Coronary artery (tissue), 2 donors: ENCODE measurements around the gene TNFRSF1B.

Experiments
- DNase-seq: peaks from one replicate; pipeline ENCODE4 v3.0.0-alpha.2; 2017; ENCODE audit warnings: low spot score
- H3K27ac ChIP-seq, 2 donors: fragments of 200-600 bp; sonication (generic); one replicate each; pipeline ENCODE4 v1.5.1; 2016 to 2019
- H3K4me3 ChIP-seq: fragments of 200-600 bp; sonication (generic); 2 replicates; pipeline ENCODE4 v1.5.1; 2016; ENCODE audit warnings: mild to moderate bottlenecking, moderate library complexity
- CTCF ChIP-seq: fragments of 200-600 bp; sonication (generic); IDR thresholded peaks from one replicate; pipeline ENCODE4 v1.5.1; 2019; ENCODE audit warnings: antibody characterized with exemption

The TNFRSF1B gene

DNA sequence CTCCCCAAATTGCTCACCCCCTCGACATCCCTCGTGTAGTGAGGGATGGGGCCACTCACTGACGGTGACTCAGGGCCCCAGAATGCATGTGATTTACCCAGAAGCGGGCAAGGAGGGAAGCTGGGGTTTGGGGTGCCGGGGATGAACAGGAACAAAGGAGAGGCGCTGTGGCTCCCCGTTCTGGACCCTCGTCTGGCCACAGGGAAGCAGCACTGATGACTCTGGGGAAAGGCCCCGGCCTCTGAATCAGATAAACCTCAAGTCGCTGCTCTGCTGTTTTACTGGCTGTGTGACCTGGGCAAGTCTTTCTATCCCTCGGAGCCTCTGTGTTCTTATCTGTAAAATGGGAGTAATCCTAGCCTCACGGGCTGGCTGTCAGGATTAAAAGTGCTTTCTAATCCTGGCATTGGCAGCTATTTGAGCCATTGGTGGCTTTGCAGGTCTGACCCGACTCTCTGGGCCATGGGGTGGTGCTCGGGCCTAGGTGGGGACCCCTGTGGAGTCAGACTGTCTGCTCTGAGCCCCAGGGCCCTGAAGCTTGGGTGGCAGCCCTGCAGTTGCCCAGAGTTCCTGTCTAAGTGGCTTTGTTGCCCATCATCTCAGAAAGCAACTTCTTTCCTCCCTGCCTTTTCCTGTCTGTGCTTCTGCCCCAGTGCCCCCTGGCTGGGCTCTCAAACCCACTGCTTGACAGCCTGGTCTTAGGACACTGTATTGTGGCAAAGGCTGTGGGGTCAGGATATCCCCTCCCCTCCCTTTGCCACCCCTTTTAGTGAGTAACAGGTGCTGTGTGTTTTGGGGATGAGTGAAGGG lies 5.5 kb downstream of the TNFRSF1B start:
- TF ChIP-seq CTCF: no peak
- no peak for DNase-seq
- H3K4me3 ChIP-seq: no peak overlapping the region
- peak overlapping the region in 1 of 2 donors; percentile 76 for H3K27ac ChIP-seq

GRCh38 chr1:12173041-12173509 lies 6.3 kb downstream of the TNFRSF1B start:
- Histone ChIP-seq H3K4me3 (no peak overlapping the region), H3K27ac (peak overlapping the region; percentile 18 to 76)

GRCh38 chr1:12173631-12174121 lies 6.9 kb downstream of the TNFRSF1B start:
- TF ChIP-seq CTCF: no peak

More at GRCh38 chr1:12173041-12173509, 6.3 kb downstream of the TNFRSF1B start:
- DNase-seq: no peak
- no peak for TF ChIP-seq CTCF

GRCh38 chr1:12174924-12175810 lies 8.4 kb downstream of the TNFRSF1B start:
- TF ChIP-seq CTCF: no peak
- DNase-seq: no peak
- H3K27ac ChIP-seq: peak overlapping the region in 1 of 2 donors; percentile 75
- no peak overlapping the region for H3K4me3 ChIP-seq

More at GRCh38 chr1:12173631-12174121, 6.9 kb downstream of the TNFRSF1B start:
- H3K27ac ChIP-seq: peak overlapping the region; percentile 18 to 76
- no peak for DNase-seq
- H3K4me3 ChIP-seq: no peak overlapping the region

DNA sequence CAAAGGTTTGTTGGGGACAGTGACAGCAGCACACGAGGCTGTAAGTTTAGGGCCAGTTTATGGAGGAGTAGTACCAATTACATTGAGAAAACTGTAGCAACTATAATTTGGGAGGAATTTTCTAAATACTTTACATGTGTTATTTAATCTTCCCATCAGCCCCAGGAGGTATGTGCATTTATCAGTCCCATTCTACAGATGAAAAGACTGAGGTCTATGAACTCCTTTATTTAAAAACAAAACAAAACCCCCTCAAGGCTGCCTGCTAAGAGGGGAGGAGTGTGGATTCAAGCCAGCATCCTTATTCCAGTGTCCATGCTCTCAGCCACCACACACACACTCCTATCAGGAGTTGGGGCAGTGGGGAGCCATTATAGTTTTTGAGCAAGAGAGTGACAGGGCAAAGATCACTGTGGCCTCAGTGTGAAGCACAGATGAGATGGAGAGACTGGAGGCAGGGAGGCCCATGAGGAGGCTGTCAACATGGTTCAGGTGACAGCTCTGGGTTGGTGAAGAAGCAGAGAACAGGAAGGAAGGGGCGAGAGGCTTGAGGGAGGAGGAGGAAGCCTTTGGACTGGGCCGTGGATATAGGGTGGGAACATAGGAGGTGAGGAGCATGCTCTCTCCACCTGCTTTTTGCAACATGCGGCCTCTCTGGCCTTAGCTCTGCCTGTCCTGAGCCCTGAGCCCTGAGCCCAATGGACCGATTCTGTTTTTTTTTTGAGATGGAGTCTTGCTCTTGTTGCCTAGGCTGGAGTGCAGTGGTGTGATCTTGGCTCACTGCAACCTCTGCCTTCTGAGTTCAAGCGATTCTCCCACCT lies 9.7 kb downstream of the TNFRSF1B start:
- Histone ChIP-seq H3K27ac (peak overlapping the region in 1 of 2 donors; percentile 75), H3K4me3 (no peak overlapping the region)
- DNase-seq: no peak
- no peak for TF ChIP-seq CTCF
